ENCODE measurements around the gene PRDM2.

The PRDM2 gene

DNA sequence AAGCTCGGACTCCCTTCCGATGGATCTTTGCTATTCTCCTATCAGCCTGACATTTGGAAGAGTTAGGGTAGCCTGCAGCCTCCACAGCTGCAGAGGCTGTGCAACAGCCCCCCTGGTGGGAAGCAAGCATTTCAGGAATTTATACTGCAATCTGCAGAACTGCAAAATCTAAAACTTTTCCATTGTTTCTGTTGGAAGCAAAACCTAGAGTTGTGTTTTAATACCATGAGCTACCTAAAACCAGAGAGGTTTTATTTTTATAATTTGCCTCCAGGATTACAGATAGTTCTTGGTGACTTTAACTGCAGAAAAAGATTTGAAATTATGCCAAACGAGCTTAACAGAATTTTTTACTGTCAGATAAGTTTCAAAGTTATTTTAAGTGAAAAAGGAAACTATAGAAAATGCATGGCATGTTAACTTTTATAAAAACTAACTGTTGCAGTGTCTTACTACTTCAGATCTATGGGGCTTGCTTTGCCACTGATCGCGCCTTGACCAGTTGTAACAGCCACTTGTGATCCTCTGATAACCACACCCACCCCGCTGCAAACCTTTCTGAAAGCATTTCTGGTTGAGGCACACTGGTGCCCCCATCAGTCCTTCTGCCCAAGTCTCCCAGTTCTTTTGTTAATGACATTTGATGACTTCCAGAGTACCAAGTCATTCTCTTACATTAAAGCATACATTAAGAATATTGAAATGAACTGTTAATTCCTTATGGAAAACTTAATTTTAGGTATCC lies 64.8 kb downstream of the PRDM2 start:
- no peak for DNase-seq (ENCODE audit: low read depth in 2 of 2, low spot score in 1 of 2)

DNA sequence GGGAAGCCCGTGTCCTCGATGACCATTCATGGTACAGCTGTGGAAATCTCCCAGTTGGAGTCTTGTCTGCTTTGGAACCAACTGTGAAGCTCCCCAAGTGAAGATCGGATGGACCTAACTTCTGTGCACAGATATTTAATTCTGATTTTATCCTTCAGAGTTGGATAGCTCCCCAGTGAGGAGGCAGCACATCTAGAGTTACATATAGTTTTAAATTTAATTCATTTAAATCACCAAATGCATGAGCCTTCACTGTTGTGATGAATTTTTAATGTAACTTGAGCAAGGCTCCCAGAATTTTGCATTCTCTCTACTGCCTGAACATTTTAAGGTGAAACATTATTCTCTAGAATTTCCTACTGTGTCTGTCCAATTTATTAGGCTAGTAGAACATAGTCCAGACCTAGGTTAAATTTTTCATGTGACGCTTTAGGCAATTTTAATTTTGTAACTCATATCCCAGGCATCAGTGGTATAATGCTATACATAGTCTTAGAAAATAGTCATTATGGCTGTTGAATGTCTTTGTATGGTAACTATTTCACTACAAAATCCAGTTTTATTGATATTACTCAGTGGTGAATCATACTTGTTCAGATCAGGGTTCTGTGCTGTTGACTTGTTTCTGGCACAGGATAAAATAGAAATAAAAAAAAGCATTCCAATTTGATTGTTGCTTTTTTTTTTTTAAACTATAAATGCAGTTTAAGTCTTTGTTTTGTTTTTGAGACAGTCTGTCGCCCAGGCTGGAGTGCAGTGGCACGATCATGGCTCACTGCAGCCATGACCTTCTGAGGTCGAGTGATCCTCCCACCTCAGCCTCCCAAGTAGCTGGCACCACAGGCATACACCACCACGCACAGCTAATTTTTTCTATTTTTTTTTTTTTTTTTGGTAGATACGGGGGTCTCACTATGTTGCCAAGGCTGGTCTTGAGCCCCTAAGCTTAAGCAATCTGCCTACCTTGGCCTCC lies 66.9 kb downstream of the PRDM2 start:
- no peak for DNase-seq (ENCODE audit: low read depth in 2 of 2, low spot score in 1 of 2)

DNA sequence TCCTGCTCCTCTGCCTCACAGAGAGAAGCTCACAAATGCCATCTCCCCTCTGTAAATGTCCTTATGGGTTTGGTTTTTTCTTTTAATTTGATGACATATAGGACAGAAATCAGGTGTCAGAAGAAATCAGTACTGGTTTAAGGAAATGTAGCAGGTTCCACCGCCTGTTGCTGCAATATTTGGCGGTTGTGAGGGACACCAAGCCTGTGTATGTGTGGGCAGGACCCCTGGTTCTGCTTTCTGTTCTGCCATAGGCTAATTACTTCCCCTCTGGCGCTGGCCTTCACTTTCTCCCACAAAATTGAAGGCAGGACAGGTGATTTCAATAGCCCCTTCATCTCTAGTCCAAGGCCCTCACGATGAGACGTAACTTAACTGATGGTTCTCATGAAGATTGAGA lies 69.2 kb downstream of the PRDM2 start:
- DNase-seq (ENCODE audit: low read depth in 2 of 2, low spot score in 1 of 2), result no peak

DNA sequence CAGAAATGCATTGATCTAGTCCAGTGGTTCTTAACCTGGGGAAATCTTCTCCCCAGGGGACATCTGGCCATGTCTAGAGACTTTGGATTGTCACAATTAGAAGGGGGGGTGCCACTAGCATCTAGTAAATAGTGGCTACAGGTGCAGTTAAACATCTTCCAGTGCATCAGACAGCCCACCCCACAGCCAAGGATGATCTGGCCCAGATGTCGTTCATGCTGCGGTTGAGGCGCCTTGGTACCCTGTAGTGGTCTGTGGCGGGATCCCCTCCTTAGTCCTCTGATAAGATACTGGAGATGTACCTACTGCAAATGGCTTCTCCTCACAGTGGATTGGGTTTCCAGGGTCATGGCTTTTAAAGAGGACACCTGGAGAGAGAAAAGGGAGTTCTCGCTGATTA lies 69.8 kb downstream of the PRDM2 start:
- DNase-seq (ENCODE audit: low read depth in 2 of 2, low spot score in 1 of 2), result no peak

DNA sequence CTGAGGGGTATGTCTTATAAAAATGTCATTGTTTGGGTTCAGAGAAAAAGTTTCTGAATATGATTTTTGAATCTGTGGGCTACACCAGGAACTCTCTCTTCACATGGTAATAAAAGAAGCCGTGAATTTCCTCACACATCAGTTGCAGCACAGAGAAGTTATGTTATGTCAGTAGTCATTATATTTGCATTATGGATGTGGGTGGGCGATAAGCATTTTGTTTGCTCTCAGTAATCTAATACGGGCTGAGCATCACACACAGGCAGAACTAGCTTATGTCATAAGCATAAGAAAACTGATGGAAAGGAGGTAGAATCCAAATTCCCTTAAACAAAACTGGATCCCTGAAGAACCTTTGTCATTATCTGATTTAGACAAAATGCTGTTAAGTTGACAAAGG lies 70.8 kb downstream of the PRDM2 start:
- DNase-seq (ENCODE audit: low read depth in 2 of 2, low spot score in 1 of 2), result no peak

DNA sequence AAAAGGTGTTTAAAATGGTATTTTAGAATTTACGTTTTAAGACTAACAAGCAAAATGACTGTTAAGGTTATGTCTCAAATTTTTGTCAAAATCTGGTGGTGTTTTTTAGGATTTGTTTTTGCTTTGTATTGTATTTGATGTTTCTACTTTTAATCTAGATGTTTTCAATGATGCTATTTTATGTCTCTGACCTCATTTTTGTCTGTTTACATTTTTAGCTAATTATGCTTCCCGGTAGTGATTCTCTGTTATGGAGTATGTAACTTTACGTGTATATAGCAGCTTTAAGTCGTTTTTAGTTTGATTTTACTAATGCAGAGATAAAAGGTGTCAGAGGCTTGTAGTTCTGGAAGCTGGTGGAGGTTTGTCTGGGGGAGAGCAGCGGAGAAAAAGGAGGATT lies 71.8 kb downstream of the PRDM2 start:
- no peak for DNase-seq (ENCODE audit: low read depth in 2 of 2, low spot score in 1 of 2)

DNA sequence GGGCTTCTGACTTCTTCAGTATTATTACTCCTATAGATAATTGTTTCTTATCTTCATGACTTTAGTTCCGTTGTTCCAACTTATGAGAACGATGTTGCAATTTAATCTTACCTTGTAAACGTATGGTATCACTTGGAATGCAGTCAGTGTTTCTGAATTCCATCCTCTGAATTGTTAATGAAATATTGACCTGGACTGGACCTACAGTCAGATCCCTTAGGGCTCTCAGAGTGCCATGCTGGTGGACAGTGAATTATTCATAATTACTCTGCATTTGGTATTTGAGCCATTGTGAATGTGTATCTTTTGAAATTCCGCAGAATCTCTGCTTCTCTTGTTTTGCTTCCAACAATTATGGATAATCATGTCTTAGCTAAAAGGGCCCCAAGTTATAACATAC lies 72.3 kb downstream of the PRDM2 start:
- no peak for DNase-seq (ENCODE audit: low read depth in 2 of 2, low spot score in 1 of 2)

DNA sequence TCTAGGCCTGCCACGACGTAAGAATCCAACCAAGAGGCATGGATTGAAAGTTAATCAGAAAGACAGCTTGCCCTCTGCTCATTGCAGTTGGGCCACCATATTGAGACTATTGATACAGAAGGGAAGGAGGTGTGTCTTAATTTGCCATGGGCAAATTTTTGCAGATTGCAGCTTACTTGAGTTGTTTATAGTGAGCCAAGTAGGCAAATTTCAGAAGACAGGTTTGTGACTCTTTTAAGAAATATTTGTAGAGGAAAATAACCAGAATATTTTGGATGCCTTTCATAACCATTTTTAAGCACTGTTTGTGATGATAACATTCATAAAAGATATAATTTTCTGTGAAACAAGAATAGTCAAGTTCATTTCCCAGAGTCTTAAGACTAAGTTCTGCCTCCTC lies 74.1 kb downstream of the PRDM2 start:
- no peak for DNase-seq (ENCODE audit: low read depth in 2 of 2, low spot score in 1 of 2)

DNA sequence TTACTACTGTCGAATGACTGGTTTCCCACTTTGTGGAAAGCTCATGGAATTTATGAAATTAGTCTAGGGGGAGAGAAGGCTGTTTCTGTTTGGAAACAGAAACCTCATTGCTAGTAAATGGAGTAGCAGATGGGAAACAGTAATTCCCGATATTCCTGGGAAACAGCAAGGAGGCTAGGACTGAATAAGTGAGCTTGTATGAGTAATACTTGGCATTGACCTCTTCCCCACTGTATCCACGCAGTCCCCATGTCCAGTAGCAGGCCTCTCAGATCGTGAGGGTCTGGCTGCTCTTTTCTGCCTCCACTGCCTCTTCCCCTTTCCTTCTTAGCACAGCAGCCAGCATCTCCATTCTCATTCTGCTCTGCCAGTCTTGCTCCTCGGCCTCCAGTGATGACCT lies 75.5 kb downstream of the PRDM2 start:
- no peak for DNase-seq (ENCODE audit: low read depth in 2 of 2, low spot score in 1 of 2)

DNA sequence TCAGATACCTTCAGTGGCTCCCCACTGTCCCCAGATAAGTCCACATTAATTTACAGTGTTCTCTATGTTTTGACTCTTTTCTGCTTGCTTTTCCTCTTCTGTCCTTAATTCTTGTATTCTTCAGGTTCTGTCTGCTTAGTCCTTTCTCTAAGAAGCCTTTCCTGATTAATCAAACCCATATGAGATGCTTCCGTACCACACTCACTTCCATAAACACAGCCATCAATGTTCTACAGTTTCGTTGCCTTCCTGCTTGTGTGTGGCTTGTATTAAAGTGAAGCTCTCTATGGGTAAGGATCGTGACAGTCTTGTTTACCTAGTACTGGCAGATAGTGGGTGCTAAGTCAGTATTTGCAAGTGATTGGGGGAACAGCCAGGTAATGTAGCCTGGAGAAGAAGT lies 75.9 kb downstream of the PRDM2 start:
- no peak for DNase-seq (ENCODE audit: low read depth in 2 of 2, low spot score in 1 of 2)

DNA sequence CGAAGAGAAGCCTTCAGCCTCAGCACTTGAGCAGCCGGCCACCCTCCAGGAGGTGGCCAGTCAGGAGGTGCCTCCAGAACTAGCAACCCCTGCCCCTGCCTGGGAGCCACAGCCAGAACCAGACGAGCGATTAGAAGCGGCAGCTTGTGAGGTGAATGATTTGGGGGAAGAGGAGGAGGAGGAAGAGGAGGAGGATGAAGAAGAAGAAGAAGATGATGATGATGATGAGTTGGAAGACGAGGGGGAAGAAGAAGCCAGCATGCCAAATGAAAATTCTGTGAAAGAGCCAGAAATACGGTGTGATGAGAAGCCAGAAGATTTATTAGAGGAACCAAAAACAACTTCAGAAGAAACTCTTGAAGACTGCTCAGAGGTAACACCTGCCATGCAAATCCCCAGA lies 78.4 kb downstream of the PRDM2 start:
- no peak for DNase-seq (ENCODE audit: low read depth in 2 of 2, low spot score in 1 of 2)

DNA sequence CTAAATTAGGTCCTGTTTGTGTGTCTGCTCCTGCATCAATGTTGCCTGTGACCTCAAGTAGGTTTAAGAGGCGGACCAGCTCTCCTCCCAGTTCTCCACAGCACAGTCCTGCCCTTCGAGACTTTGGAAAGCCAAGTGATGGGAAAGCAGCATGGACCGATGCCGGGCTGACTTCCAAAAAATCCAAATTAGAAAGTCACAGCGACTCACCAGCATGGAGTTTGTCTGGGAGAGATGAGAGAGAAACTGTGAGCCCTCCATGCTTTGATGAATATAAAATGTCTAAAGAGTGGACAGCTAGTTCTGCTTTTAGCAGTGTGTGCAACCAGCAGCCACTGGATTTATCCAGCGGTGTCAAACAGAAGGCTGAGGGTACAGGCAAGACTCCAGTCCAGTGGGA lies 79.9 kb downstream of the PRDM2 start:
- no peak for DNase-seq (ENCODE audit: low read depth in 2 of 2, low spot score in 1 of 2)

DNA sequence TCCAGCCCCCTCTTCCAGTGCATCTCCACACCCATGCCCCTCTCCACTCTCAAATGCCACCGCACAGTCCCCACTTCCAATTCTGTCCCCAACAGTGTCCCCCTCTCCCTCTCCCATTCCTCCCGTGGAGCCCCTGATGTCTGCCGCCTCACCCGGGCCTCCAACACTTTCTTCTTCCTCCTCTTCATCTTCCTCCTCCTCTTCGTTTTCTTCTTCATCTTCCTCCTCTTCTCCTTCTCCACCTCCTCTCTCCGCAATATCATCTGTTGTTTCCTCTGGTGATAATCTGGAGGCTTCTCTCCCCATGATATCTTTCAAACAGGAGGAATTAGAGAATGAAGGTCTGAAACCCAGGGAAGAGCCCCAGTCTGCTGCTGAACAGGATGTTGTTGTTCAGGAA lies 80.8 kb downstream of the PRDM2 start:
- DNase-seq (ENCODE audit: low read depth in 2 of 2, low spot score in 1 of 2), result no peak

DNA sequence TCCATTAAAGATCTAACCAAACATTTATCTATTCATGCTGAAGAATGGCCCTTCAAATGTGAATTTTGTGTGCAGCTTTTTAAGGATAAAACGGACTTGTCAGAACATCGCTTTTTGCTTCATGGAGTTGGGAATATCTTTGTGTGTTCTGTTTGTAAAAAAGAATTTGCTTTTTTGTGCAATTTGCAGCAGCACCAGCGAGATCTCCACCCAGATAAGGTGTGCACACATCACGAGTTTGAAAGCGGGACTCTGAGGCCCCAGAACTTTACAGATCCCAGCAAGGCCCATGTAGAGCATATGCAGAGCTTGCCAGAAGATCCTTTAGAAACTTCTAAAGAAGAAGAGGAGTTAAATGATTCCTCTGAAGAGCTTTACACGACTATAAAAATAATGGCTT lies 81.2 kb downstream of the PRDM2 start:
- no peak for DNase-seq (ENCODE audit: low read depth in 2 of 2, low spot score in 1 of 2)

DNA sequence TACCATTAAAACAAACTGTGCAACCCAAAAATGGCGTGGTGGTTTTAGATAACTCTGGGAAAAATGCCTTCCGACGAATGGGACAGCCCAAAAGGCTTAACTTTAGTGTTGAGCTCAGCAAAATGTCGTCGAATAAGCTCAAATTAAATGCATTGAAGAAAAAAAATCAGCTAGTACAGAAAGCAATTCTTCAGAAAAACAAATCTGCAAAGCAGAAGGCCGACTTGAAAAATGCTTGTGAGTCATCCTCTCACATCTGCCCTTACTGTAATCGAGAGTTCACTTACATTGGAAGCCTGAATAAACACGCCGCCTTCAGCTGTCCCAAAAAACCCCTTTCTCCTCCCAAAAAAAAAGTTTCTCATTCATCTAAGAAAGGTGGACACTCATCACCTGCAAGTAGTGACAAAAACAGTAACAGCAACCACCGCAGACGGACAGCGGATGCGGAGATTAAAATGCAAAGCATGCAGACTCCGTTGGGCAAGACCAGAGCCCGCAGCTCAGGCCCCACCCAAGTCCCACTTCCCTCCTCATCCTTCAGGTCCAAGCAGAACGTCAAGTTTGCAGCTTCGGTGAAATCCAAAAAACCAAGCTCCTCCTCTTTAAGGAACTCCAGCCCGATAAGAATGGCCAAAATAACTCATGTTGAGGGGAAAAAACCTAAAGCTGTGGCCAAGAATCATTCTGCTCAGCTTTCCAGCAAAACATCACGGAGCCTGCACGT lies 82.1 kb downstream of the PRDM2 start:
- no peak for DNase-seq (ENCODE audit: low read depth in 2 of 2, low spot score in 1 of 2)

DNA sequence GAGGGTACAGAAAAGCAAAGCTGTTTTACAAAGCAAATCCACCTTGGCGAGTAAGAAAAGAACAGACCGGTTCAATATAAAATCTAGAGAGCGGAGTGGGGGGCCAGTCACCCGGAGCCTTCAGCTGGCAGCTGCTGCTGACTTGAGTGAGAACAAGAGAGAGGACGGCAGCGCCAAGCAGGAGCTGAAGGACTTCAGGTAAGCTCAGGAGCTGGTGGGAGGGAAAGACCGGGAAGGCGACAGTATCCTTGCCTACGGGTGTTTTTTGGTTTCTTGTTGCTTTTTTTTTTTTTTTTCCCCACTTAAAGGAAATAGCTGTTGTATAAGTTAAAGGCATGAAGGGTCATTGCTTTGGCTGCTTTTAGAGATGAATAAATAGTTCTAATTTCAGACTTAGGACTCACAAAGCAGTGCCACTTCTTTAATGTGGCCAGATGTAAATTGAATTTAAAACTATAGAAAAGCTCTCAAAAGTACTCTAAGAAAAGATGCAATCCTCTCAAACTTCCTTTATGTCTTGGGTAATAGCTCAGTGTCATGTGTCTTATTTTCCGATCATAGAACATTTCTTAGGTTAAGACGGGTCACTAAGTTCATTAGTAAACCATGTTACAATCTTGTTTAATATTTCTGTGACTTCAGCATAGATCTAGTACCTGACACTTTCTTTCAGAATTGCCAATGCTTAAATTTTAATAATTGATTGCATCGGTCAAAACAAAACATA lies 82.8 kb downstream of the PRDM2 start:
- no peak for DNase-seq (ENCODE audit: low read depth in 2 of 2, low spot score in 1 of 2)

DNA sequence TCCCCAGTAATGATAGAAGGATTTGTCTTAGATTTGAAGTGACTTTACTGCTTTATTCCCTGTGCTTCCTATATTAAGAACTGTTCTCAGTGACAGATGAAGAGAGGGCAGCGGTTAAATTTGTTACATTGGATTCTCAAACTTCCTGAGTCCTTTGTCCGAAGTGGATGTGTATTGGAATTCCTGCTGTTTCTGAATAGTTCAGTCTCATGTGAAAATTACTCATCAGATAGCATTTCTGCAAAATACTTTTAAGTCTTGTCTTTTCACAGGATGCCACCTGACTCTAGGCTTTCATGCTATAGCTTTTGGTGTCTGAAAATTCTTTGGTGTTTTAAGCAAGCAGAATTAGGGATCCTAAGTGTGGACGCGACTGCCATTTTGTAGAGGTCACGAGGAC lies 83.6 kb downstream of the PRDM2 start:
- DNase-seq (ENCODE audit: low read depth in 2 of 2, low spot score in 1 of 2), result no peak

DNA sequence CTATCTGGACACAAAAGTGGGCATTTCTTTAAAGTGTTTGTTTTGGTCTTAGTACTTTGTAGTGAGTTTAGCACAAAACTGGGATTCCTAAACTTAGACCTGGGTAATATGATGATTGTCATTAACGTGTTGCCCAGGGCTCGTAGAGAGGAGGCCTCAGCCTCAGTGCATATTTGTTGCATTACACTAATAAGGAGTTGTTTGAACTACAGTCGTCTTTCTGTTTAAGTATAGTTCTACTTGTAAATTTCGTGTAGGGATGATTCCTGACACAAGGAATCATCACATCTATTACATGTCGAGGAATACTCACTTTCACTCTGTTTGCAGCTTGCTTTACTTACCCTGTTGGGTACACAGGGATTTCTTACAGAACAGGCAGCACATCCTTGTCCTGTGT lies 85.0 kb downstream of the PRDM2 start:
- no peak for DNase-seq (ENCODE audit: low read depth in 2 of 2, low spot score in 1 of 2)

DNA sequence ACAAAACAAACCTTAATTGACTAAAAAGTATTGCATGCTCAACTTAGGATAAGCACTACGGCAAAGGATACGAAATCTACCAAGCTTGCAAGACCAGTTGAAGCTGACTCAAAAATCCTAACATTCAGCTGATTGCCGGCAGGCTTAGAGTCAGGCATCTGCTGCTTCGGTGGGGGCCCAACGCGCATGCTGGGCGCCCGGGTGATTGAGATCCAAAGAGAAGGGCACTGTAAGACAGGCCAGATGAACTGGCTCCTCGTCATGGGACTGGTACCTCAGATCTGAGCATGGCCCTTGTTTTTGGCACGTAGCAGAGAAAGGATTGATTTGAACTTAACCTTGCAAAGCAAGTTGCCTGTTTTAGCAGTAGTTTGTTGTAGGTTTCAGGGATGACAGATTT lies 86.6 kb downstream of the PRDM2 start:
- DNase-seq (ENCODE audit: low read depth in 2 of 2, low spot score in 1 of 2), result no peak

DNA sequence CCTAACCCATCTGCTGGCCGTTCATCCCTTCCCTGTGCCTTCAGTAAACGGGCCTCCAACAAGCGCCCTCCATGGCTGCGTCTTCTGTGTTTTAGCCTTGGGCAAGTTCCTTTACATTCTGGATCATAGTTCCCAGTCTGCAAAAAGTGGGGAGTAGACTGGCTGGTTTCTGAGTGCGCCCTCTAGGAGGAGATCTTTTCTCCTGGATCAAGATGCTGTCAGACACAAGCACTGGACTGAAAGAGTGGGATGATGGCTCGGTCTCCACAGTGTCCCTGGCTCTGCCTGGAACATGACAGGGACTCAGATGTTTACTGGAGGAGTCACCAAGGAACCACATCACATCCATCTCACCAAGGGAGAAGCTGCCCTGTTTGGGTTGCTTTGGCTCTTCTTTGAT lies 88.8 kb downstream of the PRDM2 start:
- DNase-seq (ENCODE audit: low read depth in 2 of 2, low spot score in 1 of 2), result no peak
